HG03354 (cell line): ENCODE data around the gene TMEM131.

Source experiments
- ATAC-seq: cut with Tn5 transposase; IDR thresholded peaks from one replicate; pipeline ENCODE4 v1.9.1; 2021; ENCODE audit warnings: mild to moderate bottlenecking; ENCODE audit not compliant: unreplicated experiment, poor library complexity, severe bottlenecking

The TMEM131 gene

DNA sequence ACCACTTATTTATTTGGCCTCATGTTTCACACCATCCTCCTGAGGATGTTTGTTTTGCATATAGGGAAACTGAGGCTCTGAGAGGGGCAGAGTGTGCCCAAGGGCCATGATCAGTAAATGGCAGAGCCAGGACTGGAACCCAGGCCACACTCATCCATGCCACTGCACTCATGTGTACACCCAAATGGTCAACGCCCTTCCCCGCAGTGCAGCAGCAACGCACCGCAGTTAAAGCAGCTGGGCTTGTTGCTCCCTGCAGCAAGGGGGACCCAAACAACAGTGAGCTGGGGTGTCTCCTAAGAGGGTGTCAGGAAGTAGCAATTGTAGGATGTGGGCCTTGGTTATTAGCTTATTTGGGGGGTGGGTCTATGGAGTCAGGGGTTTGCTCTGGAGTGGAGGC lies 245.7 kb downstream of the TMEM131 start:
- ATAC-seq, result no peak

DNA sequence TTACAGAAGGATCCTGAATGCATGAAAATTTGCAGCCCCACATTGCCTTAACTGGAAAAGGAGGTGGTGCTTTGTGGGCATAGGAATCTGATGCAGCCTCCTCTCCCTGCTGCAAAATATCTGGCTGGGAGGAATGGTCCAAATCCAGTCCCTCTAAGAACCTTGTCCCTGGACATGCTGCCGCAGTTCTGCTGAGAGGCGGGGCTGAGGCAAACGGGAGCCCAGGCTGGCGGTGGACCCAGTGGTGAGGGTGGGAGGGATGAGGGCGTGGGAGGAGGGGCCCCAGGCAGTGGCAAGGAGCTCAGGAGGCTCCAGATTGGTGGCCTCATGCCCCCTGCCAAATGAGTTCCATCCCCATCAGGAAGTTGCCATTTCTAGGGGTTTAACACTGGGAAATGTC lies 246.2 kb downstream of the TMEM131 start:
- no peak for ATAC-seq

DNA sequence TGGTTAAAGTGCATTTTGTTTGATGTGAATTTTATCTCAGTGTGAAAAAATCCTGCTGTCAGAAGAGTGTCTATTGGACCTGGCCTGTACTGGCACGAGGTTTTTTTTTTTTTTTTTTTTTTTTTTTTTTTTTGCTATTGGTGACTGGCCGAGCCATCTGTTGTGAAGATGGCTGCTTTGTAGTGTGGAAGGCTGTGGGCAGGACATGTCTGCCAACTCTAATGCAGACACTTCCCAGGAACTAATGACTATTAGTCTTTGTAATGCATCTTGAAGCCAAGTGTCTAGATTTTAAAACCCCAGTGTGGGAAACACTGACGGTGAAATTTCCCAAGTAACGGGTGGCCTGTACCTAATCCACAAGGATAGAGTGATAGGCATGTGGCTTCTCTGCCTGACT lies 248.0 kb downstream of the TMEM131 start:
- ATAC-seq, result no peak

DNA sequence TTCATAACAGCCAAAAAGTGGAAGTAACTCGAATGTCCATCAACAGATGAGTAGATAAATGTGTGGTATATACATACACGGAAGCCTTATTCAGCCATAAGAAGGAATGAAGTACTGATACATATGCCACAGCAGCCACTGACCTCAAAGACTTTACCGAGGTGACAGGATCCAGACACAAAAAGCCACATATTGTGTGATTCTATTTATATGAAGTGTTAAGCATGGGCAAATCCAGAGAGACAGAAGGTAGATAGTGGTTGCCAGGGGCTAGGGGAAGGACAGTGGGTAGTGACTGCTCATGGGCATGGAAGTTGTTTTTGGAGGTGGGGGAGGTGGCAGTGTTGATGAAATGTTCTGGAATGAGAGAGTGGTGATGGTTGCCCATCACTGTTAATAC lies 248.5 kb downstream of the TMEM131 start:
- no peak for ATAC-seq

DNA sequence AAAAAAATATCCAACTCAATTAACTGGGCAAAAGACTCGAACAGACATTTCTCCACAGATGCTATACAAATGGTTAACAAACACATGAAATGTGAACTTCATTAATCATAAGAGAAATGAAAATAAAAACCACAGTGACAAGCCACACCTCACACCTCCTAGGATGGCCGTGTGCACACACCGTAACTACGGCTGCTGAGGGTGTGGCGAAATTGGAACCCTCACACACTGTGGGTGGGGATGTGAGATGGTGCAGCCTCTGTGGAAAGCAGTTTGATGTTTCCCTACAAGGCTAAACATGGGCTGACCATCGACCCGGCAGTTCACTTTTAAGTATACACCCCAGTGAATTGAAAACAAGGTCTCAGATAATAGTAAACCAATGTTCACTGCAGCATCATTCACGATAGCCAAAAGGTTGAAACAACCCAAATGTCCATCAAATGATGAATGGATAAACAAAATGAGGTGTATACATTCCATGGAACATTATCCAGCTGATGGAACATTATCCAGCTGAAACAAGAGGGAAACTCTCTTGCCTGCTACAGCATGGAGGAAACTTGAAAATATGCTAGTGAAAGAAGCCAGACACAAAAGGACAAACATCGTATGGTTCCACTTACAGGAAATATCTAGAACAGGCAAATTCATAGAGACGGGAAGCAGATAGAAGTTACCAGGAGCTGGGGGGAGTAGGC lies 250.1 kb downstream of the TMEM131 start:
- no peak for ATAC-seq

DNA sequence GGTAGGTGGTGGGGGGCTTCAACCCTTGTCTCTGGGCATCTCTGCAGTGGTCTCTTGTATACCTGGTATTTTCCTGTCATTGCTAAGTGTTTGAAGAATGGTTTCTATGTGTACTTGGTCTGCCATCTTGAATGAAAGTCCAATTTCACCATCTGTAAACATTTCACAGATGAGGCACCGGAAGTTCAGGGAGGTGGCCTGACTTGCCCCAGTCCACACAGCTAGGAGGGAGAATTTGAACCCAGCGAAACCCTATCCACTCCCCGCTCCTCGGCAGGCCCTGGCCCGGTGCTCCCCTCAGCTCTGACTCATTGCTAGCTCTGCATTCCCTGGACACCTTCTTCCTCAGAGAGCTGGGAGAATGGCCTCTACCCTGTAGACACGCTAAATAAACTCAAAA lies 251.8 kb downstream of the TMEM131 start:
- no peak for ATAC-seq

DNA sequence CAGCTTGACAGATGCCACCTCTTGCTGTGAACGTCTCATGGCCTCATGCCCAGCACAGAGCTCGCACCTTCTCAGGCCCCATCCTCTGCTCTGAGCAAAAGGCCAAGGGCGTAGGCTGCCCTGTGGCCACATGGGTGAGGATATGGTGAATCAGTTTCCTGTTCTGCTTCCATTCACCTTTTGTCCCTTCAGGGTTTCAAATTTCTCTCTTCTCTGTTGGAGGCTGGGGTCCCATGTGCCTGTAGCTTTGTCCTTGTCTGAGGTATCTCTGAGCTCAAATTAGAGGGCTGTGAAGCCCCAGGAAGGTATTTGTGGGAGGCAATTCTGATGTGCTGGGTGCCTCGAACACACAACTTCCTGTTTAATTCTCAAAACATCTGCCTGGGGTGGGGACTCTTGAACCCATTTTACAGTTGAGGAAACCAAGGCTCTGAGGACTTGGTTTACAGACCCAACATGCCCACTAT lies 253.3 kb downstream of the TMEM131 start:
- ATAC-seq, result no peak

DNA sequence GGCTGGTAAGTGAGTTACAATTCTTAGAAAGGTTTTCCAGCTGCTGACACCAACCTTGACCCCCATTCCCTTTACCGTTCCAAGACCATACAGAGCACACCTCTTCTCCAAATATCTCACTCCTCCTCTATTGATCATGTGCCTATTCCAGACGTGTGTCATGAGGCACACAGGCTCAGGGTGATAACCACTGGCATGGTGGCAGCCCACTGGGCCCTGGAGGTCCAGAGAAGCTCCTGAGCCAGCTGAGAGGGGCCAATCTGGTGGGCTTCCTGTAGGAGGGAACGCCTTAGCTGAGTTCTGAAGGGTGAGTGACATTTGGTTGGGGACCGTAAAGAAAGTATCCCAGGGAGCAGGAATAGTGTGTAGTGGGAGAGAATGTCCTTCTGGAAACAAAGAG lies 254.1 kb downstream of the TMEM131 start:
- no peak for ATAC-seq

DNA sequence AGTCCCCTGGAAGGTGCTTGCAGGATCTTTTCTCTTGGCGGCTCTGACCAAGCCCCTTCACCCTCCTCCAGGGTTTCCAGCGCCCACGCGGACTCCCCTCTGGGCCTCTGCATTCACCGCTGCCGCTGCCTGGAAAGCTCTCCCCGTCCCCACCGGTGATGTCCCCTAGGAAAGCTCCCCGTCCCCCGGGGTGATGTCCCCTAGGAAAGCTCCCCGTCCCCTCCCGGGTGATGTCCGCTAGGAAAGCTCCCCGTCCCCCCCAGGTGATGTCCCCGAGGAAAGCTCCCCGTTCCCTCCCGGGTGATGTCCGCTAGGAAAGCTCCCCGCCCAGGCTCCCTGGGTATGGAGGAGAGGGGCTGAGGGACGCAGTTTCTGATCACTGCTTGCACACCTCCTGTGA lies 254.5 kb downstream of the TMEM131 start:
- no peak for ATAC-seq

DNA sequence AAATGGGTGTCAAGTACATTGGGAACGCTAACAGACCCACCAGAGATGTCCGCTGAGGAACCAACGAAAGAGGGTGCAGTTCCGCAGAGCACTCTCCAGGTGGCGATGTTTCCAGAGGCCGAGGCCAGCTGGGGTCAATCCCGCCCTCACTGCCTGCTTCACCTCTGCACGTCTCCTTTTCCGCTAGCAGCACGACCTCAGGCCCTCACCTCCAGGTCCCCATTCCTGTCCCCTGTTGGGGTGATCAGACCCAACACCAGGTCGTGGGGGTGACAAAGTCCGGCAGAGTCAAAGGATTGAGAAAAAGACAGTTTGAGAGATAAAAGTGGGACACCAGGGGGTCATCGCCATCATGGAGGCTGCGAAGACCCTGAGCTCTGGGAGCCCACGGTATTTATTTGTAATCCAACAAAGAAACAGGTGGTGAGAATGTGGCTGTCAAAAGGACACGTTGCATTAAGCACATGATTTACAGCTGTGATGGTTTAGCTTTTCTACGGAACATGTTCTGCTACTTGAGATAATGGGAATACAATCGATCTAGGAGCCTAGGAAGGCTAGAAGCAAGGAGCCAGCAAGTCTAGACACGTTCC lies 255.1 kb downstream of the TMEM131 start:
- ATAC-seq, result no peak

DNA sequence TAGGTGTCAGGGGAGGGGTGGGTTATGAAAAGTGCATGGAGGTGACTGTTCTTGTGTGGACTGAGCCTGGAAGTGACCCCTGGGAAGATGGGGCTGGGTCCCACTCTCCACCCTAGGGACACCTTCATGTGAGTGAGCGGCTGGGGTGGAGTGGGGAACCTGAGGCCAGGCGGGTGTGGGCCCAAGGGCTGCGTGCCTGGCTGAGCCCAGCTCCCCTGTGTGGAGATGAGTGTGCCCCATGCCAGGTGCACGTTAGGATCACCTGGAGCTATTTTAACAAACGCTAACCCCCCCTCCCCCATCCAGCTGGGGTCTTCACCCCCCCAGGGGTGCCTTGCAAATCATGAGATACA lies 255.9 kb downstream of the TMEM131 start:
- no peak for ATAC-seq

DNA sequence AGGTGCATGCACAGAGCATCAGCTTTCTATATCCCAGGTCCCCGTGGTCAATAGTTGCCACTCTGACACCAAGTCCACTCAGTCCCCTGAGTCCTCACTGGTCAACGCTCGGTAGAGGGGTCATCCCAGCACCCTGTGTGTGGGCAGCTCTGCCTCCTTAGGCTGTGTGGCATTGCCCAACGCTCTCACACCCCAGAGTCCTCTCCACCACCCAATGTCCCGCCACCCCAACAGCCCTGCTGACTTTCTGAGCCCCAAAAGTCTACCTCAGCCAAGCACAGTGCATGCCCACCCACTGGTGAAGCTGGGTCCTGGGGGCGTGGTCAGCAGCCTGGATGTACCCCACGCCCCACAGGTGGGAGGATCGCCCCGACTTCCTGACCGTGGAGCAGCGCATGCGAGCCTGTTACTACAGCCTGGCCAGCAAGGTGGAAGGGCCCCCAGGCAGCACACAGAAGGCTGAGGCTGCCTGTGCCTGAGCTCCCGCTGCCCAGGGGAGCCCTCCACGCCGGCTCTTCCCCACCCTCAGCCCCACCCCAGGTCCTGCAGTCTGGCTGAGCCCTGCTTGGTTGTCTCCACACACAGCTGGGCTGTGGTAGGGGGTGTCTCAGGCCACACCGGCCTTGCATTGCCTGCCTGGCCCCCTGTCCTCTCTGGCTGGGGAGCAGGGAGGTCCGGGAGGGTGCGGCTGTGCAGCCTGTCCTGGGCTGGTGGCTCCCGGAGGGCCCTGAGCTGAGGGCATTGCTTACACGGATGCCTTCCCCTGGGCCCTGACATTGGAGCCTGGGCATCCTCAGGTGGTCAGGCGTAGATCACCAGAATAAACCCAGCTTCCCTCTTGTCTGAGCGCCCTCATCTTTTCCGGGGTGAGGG lies 256.5 kb downstream of the TMEM131 start:
- ATAC-seq, result no peak

DNA sequence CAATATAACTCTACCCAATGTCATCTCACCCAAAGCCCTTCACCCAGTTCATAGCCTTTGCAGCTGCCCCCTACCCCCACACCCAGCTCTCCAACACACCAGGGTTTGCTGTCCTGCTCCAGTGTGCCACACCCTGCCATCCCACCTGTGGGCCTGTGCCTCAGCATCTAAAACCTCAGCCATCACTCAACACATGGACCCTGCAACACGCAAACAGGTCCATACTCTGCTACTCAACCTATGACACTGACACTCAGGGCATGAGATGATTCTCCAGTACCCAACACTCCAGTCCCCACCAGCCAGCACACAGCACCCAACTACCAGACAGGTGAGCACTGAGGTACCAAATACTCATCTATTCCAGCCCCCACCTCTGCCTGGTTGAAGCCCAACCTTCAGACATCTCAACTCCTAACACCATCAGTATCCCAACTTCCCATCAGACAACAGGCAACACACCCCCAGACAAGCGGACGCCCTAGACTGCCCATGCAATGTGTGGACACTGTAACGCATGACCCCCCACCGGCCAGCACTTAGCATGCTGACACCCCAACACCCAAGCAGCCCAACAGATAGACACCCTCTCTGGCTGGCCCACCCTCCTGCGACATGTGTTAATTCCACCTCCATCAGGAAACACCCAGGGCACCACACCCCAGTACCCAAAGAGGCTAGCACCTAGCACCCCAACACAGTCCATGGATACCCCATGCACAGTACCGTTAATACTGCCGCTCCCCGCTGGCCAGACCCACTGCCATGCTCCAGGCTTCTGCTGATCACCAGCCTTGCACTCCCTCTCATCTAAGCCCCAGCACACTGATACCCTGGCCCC lies 257.3 kb downstream of the TMEM131 start:
- no peak for ATAC-seq

DNA sequence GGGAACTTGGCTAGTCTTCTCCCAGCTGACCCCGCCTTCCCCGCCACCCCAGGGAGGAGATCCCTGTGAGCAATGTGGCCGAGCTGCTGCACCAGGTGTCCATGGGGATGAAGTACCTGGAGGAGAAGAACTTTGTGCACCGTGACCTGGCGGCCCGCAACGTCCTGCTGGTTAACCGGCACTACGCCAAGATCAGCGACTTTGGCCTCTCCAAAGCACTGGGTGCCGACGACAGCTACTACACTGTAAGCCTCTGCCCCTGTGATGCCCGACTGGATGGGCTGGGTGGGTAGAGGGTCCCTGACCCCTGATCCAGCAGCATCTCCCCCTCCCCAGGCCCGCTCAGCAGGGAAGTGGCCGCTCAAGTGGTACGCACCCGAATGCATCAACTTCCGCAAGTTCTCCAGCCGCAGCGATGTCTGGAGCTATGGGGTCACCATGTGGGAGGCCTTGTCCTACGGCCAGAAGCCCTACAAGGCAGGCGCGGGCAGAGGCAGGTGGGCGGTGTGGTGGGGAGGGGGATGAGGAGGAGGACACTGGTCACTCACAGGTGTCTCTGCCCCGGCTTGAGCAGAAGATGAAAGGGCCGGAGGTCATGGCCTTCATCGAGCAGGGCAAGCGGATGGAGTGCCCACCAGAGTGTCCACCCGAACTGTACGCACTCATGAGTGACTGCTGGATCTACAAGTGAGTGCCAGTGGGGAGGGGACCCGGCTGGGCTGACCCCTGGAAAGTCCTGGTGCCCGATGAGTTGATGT lies 258.1 kb downstream of the TMEM131 start:
- ATAC-seq, result no peak

DNA sequence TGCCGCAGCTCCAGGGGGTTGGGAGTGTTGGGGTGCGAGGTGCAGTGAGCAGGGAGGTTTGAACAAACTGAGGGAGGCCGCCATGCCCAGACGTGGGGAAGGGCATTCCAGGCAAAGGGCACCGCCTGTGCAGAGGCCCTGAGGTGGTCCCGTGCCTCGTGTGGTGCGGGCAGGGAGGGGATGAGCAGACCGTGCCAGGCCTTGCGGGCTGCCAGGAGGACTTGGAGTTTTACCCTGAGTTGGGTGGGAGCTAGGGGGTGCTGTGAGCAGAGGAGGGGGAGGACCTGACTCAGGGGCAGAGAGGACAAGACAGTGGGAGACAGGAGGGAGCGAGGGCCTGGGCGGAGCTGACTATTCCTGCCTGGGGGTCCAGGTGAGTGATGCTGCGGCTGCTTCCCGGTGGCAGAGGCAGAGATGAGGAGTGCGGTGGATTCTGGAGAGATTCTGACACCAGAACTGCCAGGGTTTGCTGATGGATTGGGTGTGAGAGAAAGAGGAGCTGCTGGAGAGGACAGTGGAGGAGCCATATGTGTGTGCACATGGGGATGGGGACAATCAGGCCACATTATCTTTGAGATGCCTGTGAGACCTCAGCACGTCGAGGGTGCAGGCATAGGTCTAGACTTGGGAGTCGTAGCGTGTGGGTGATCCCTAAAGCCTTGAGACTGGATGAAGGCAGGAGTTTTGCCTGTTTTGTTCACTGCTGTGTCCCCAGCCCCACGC lies 259.0 kb downstream of the TMEM131 start:
- ATAC-seq, result no peak

DNA sequence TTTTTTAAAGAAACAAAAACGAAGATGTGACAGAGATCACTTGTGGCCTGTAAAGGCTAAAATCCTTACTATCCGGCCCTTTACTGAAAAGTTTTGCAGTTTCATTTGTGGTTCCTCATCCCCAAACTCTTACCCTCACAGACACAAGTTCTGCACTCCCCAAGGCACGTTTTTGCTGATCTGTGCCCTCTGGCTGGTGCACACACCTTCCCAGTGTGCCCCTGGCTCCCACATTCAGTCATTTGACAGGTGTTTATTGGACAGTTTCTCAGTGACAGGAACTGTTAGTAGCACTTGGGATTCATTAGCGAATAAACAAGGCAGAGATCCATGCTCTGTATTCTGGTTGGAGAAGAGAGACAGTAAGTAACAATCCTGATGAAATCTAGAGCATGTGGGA lies 259.6 kb downstream of the TMEM131 start:
- ATAC-seq, result no peak

DNA sequence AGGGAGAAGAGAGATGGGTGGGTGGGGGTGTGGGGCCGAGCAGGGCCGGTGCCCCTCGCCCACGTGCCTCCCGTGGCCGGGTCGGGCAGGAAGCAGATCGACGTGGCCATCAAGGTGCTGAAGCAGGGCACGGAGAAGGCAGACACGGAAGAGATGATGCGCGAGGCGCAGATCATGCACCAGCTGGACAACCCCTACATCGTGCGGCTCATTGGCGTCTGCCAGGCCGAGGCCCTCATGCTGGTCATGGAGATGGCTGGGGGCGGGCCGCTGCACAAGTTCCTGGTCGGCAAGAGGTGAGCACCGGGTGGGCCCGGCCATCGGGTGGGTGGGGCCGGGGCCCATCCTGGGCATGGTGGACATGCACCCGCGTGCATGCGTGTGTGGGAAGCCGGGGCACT lies 260.6 kb downstream of the TMEM131 start:
- no peak for ATAC-seq

DNA sequence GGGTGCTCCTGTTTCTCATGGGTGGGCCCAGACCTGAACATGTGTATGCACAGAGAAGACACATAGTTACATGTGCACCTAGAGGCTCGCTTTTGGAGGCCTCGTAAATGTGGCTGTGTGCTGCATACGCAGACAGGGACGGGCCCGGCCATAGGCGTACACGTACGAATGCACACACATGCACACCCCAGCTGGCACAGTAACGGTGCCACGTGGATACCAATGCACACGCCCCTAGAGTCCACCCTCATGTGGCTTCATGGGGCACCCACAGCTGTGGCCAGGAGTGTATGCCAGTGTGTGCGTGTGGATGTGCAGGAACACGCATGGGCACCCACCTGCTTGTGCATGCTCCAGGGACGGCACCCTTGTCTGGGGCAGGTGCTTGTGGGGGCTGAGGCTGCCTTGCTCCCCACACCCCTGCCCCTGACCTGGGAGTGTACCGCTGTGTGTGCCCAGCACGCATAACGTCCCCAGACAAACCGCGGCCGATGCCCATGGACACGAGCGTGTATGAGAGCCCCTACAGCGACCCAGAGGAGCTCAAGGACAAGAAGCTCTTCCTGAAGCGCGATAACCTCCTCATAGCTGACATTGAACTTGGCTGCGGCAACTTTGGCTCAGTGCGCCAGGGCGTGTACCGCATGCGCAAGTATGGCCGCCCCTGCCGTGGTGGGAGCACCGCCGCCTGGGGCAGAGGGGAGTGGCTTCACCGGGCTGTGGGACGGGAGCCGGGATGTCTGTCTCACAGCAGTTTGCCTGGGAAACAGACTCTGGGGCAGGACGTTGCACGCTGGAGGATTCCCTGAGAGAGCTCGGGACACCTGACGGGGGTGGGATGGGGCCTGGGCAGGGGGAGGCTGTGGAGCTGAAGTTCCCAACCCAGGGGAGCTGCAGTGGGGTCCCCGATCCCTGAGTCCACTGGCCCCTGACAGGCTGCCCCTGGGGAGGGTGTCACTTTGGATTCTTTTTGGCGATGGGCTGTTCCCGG lies 261.4 kb downstream of the TMEM131 start:
- ATAC-seq, result no peak
